ENCODE results near the gene SATB1.
"Not testable (repeated sequence)": the region's sequence is repeated elsewhere in the genome, so short reads cannot be mapped to it uniquely, and the experiment has no call there.

The SATB1 gene

GRCh38 chr3:18349197-18349798 is 75.8 kb downstream of the SATB1 start:
- DNase-seq = no peak

- no peak for DNase-seq
Observed at GRCh38 chr3:18346097-18346496, 79.0 kb downstream of the SATB1 start.

- DNase-seq = no peak
Observed at GRCh38 chr3:18345015-18345367, 80.1 kb downstream of the SATB1 start.

GRCh38 chr3:18344306-18345014 is 80.7 kb downstream of the SATB1 start:
- DNase-seq = no peak

- no peak for DNase-seq
Observed at GRCh38 chr3:18343809-18344208, 81.3 kb downstream of the SATB1 start.

GRCh38 chr3:18338827-18339514 is 86.2 kb downstream of the SATB1 start:
- DNase-seq = no peak

GRCh38 chr3:18337231-18337630 is 87.9 kb downstream of the SATB1 start:
- DNase-seq = no peak

GRCh38 chr3:18334837-18335601 is 90.1 kb downstream of the SATB1 start:
- DNase-seq = no peak

- DNase-seq = not testable (repeated sequence)
Observed at GRCh38 chr3:18330772-18331441, 94.2 kb downstream of the SATB1 start.

GRCh38 chr3:18308096-18308650 is 117.0 kb downstream of the SATB1 start:
- no peak for DNase-seq

- no peak for DNase-seq
Observed at GRCh38 chr3:18307529-18307928, 117.6 kb downstream of the SATB1 start.

- DNase-seq = no peak
Observed at GRCh38 chr3:18302517-18302916, 122.6 kb downstream of the SATB1 start.

- no peak for DNase-seq
Observed at GRCh38 chr3:18301781-18302180, 123.4 kb downstream of the SATB1 start.

GRCh38 chr3:18300916-18301315 is 124.2 kb downstream of the SATB1 start:
- no peak for DNase-seq

GRCh38 chr3:18297126-18297525 is 128.0 kb downstream of the SATB1 start:
- DNase-seq = no peak
